Psoas muscle (tissue), 8 donors: ENCODE results near the gene SETD5. TPM values are rescaled to one million over a fixed set of nuclear protein-coding genes. Genes with fewer than 3 reads are reported as not detected.
A peak's percentile ranks its signal among the peaks of the same experiment; 100 is the strongest.

Source experiments
- ATAC-seq, 4 donors: fragments of 200-7000 bp; cut with Tn5 transposase; one replicate each; pipeline ENCODE4 v1.9.1; 2020; ENCODE audit warnings: moderate library complexity in 3 of 4, mild to moderate bottlenecking in 2 of 4
- DNase-seq, 2 donors: peaks; one replicate each; pipeline ENCODE4 v3.0.0-alpha.2; 2020
- H3K27ac ChIP-seq: fragments of 200-600 bp; one replicate; pipeline ENCODE4 v1.8.0; 2022
- H3K27me3 ChIP-seq, 3 donors: fragments of 200-600 bp in 1 of 3; one replicate each; pipeline versions ENCODE4 v1.6.1 to v1.8.0; 2013 to 2022; ENCODE audit warnings: low read length in 2 of 3, mild to moderate bottlenecking in 2 of 3, moderate library complexity in 1 of 3; ENCODE audit not compliant: insufficient read depth in 3 of 3
- H3K36me3 ChIP-seq, 2 donors: fragments of 200-600 bp in 1 of 2; one replicate each; pipeline versions ENCODE4 v1.6.1 to v1.8.0; 2013 to 2022; ENCODE audit warnings: low read depth in 1 of 2, mild to moderate bottlenecking in 1 of 2, moderate library complexity in 1 of 2; ENCODE audit not compliant: insufficient read depth in 1 of 2
- H3K4me1 ChIP-seq: fragments of 200-600 bp; one replicate; pipeline ENCODE4 v1.8.0; 2022
- H3K4me3 ChIP-seq: fragments of 200-600 bp; one replicate; pipeline ENCODE4 v1.8.0; 2022; ENCODE audit warnings: mild to moderate bottlenecking
- H3K9me3 ChIP-seq: fragments of 200-600 bp; one replicate; pipeline ENCODE4 v1.8.0; 2022
- WGBS, 3 donors: extraction: QIAGEN DNeasy Blood & Tissue Kit; methylation state at CpG; one replicate each; pipeline versions ENCODE4 v1.1.6 to v1.1.7; 2013; 5-methylcytosine and 5-hydroxymethylcytosine counted together
- intact Hi-C, 2 donors: fragments of 100-400 bp; cut with DNase I; formaldehyde crosslinking; loops; one replicate each; pipeline versions ENCODE4 v1.11.0 to v1.14.2; 2022
- polyA plus RNA-seq, 3 donors: library from polyadenylated mRNA; stranded (reverse); fragments of 200-250 nt; gene quantifications; one replicate each; pipeline ENCODE4 v1.2.3, GENCODE V29; 2013
- total RNA-seq, 4 donors: library from RNA; stranded (reverse); fragmentation: NEBNext Ultra II Directional in 2 of 4; extraction: Animal tissue kit (Norgen Biotek cat#: 25700) in 2 of 4; gene quantifications; one replicate each; pipeline versions ENCODE4 v1.2.1 to v1.2.4, GENCODE V29; 2021 to 2023
- TF ChIP-seq, protein P1 (sequence below): fragments of 200-600 bp; IDR thresholded peaks from one replicate; pipeline ENCODE4 v1.8.0; 2022; ENCODE audit warnings: antibody characterized with exemption
- donor health status: healthy with polysubstance abuse.
- donor health status: DM: no; HTN: no; CAD: no; lungs with moderate emphysema.
- donor health status: Bipolar disorder and iron deficiency.
- donor health status: healthy.
- donor health status: DM: yes; HTN: yes; CAD: no.
- donor health status: DM: no; HTN: no; CAD: no.
- donor health status: DM: no; HTN: no; CAD: no.
- donor health status: DM: yes; HTN: yes; CAD: no.

SETD5 gene
- total and polyA plus RNA-seq, 7 donors: 12.8 to 69.3 (median 58.3) TPM

DNA sequence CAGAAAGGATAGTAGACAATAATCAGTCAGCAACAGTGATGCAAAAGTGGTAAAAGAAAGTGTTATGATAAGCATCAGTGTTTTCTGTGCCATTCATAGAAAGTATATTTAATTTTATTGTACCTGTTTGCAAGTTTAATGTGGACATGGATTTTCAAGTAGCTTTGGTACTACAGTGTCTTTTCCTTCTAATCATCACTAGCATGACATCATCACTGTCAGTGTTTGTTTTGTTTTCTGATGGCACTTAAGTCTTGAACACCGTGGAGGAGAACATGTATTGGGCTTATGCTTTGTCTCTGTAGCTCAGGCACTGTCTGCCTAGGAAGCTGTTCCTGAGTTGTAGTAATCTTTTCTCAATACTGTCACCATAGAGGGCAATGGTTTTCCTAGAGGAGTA lies 41.9 kb downstream of the SETD5 start:
- WGBS, 3 donors: 17 to 39% (median 27%) methylated on average over 1 of the region's 1 CpG
- Histone ChIP-seq H3K9me3 (no peaks in the 10 kb centered on the region), H3K4me1 (no peaks in the 10 kb centered on the region), H3K27me3 (no peaks in the 10 kb centered on the region), H3K36me3 (peaks cover 41 to 100% of the 10 kb centered on the region in 2 donors), H3K4me3 (no peak overlapping the region), H3K27ac (no peak overlapping the region)
- DNase-seq: no peak
- TF ChIP-seq, protein P1, sequence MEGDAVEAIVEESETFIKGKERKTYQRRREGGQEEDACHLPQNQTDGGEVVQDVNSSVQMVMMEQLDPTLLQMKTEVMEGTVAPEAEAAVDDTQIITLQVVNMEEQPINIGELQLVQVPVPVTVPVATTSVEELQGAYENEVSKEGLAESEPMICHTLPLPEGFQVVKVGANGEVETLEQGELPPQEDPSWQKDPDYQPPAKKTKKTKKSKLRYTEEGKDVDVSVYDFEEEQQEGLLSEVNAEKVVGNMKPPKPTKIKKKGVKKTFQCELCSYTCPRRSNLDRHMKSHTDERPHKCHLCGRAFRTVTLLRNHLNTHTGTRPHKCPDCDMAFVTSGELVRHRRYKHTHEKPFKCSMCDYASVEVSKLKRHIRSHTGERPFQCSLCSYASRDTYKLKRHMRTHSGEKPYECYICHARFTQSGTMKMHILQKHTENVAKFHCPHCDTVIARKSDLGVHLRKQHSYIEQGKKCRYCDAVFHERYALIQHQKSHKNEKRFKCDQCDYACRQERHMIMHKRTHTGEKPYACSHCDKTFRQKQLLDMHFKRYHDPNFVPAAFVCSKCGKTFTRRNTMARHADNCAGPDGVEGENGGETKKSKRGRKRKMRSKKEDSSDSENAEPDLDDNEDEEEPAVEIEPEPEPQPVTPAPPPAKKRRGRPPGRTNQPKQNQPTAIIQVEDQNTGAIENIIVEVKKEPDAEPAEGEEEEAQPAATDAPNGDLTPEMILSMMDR: no peak
- no peak for ATAC-seq
- intact Hi-C loops: no loop called here

DNA sequence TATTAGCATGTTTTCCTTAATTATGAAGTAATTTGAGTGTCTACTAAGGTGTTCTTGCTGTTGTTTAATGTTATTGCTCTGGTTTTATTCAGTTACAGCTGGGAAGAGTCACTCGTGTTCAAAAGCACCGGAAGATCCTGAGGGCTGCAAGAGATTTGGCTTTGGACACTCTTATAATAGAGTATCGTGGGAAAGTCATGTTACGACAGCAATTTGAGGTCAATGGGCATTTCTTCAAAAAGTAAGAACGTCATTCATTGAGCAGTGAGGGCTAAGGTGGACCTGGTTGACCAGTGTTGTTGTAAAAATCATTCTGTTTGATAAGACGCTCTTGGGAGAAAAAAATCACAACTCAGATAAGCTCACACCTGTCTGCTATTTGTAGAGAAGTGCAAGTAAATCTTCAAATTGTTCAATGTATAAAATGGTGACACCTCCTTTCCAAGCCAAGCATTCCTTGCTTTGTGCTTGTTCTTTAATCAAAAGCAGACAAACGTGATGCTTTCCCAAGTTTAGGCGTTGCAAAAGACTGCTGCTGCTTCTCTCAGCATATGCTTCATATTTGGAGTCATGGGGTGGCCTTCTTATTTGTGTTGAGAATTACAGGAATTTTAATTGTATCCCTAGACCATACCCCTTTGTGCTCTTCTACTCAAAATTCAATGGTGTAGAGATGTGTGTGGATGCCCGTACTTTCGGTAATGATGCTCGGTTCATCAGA lies 44.2 kb downstream of the SETD5 start:
- TF ChIP-seq, protein P1: no peak
- DNase-seq (no peak), ATAC-seq (no peak)
- Histone ChIP-seq H3K27me3 (no peaks in the 10 kb centered on the region), H3K9me3 (no peaks in the 10 kb centered on the region), H3K27ac (no peak overlapping the region), H3K4me1 (no peaks in the 10 kb centered on the region), H3K36me3 (peaks cover 26 to 100% of the 10 kb centered on the region in 2 donors), H3K4me3 (no peak overlapping the region)
- 87 to 90% (median 87%) methylated on average over 11 of the region's 11 CpGs for WGBS, 3 donors
- intact Hi-C loops: loop anchor here in 1 of 2 donors (5.0 kb wide), 1 partner anchor 36 kb away; no protein-coding TSS in a partner anchor

DNA sequence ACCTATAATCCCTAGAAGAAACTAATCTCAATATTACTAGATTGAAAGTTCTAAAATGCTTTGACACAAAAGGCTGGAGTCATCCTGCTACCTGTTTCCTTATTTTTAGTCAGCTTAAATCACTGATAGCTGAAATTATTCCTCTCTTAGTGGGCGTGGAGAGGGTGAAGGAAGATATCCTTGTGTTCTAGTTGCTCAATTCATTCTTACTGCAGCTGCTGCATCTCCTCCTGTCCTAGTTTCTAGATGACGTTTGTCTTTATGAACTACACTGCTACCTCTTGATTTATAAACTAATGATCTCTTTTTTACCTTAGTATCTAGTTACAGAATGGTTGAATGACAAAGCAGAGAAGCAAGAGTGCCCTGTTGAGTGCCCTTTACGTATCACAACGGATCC lies 50.7 kb downstream of the SETD5 start:
- no peaks in the 10 kb centered on the region for H3K27me3 ChIP-seq
- WGBS, 3 donors: 68 to 80% (median 75%) methylated on average over 4 of the region's 4 CpGs
- intact Hi-C loops: loop anchor here in 1 of 2 donors (5.0 kb wide), 1 partner anchor 61 kb away; no protein-coding TSS in a partner anchor
- DNase-seq (no peak), ATAC-seq (peak in 2 of 4 donors; percentile 50 to 51)
- H3K4me3 ChIP-seq: no peak overlapping the region
- H3K9me3 ChIP-seq: no peaks in the 10 kb centered on the region
- H3K4me1 ChIP-seq: no peaks in the 10 kb centered on the region
- H3K27ac ChIP-seq: no peak overlapping the region
- TF ChIP-seq, protein P1: no peak
- peaks cover 12 to 100% of the 10 kb centered on the region in 2 donors for H3K36me3 ChIP-seq

DNA sequence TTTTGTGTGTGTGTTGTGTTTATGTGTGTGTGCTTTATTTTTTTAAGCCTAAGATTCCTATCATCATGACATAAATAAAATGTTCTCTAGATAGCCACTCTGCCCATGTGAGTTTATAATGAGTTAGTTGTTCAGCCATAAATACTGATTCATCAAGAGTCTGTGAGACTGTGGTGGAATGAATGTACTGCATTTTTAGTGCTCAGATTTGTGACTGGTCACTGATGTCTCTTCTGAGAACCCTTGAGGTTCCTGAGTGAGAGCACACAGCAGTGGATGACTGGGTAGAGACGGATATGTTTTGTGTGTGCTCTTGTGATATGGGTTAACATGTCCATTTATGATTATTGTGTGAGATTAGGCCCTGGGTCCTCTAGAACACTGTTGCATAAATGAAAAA lies 51.2 kb downstream of the SETD5 start:
- DNase-seq (no peak), ATAC-seq (peak in 1 of 4 donors; percentile 38)
- H3K4me1 ChIP-seq: no peaks in the 10 kb centered on the region
- H3K36me3 ChIP-seq: peaks cover 10 to 100% of the 10 kb centered on the region in 2 donors
- intact Hi-C loops: loop anchor here in 1 of 2 donors (5.0 kb wide), 1 partner anchor 61 kb away; no protein-coding TSS in a partner anchor
- H3K27me3 ChIP-seq: no peaks in the 10 kb centered on the region
- H3K27ac ChIP-seq: no peak overlapping the region
- TF ChIP-seq, protein P1: no peak
- no peaks in the 10 kb centered on the region for H3K9me3 ChIP-seq
- WGBS, 3 donors: 89 to 93% (median 92%) methylated on average over 1 of the region's 1 CpG
- H3K4me3 ChIP-seq: no peak overlapping the region
